HG03439 (cell line): Measurements from ENCODE around the gene TMEM87B.
"Not testable (repeated sequence)": the region's sequence is repeated elsewhere in the genome, so short reads cannot be mapped to it uniquely, and the experiment has no call there.

Source experiments
- ATAC-seq: cut with Tn5 transposase; IDR thresholded peaks from one replicate; pipeline ENCODE4 v1.9.1; 2021; ENCODE audit warnings: mild to moderate bottlenecking, moderate library complexity; ENCODE audit not compliant: unreplicated experiment

Gene TMEM87B

GRCh38 chr2:112113354-112113753 is 58.3 kb downstream of the TMEM87B start:
- not testable (repeated sequence) for ATAC-seq

GRCh38 chr2:112118148-112118547 is 63.1 kb downstream of the TMEM87B start:
- ATAC-seq, result no peak

- ATAC-seq, result no peak
Measured at GRCh38 chr2:112121682-112122254, 66.7 kb downstream of the TMEM87B start.

GRCh38 chr2:112129060-112129459 is 74.0 kb downstream of the TMEM87B start:
- no peak for ATAC-seq

GRCh38 chr2:112133344-112133743 is 78.3 kb downstream of the TMEM87B start:
- ATAC-seq, result no peak

GRCh38 chr2:112134120-112134519 is 79.1 kb downstream of the TMEM87B start:
- ATAC-seq, result no peak

- ATAC-seq, result no peak
Measured at GRCh38 chr2:112136096-112136495, 81.0 kb downstream of the TMEM87B start.

GRCh38 chr2:112137516-112138158 is 82.6 kb downstream of the TMEM87B start:
- no peak for ATAC-seq

GRCh38 chr2:112138159-112139032 is 83.3 kb downstream of the TMEM87B start, which contains the start of gene FBLN7:
TSS of gene FBLN7 (plus strand) at chr2:112138385. CDS start at chr2:112138656, 271 bp downstream.
- ATAC-seq, result no peak

GRCh38 chr2:112139033-112139614 is 84.1 kb downstream of the TMEM87B start:
- ATAC-seq, result not testable (repeated sequence)

GRCh38 chr2:112139661-112140204 is 84.7 kb downstream of the TMEM87B start:
- ATAC-seq, result not testable (repeated sequence)

GRCh38 chr2:112140205-112140802 is 85.2 kb downstream of the TMEM87B start:
- no peak for ATAC-seq

- ATAC-seq, result no peak
Measured at GRCh38 chr2:112140899-112141625, 86.0 kb downstream of the TMEM87B start.

- ATAC-seq, result no peak
Measured at GRCh38 chr2:112141626-112142007, 86.5 kb downstream of the TMEM87B start.

GRCh38 chr2:112142525-112143078 is 87.5 kb downstream of the TMEM87B start:
- no peak for ATAC-seq

GRCh38 chr2:112143150-112143549 is 88.1 kb downstream of the TMEM87B start:
- no peak for ATAC-seq

- ATAC-seq, result no peak
Measured at GRCh38 chr2:112144966-112145365, 89.9 kb downstream of the TMEM87B start.

GRCh38 chr2:112147382-112148168 is 92.5 kb downstream of the TMEM87B start:
- no peak for ATAC-seq

GRCh38 chr2:112148477-112148876 is 93.4 kb downstream of the TMEM87B start:
- no peak for ATAC-seq
